Gastroesophageal sphincter (tissue), 4 donors: ENCODE measurements around the gene CD300LG. TPM values are rescaled to one million over a fixed set of nuclear protein-coding genes. Genes with fewer than 3 reads are reported as not detected.

ENCODE experiments used
- ATAC-seq: fragments of 150-250 bp; one replicate; pipeline ENCODE4 v1.9.1; 2016; ENCODE audit warnings: mild to moderate bottlenecking, moderate library complexity
- H3K27ac ChIP-seq, 4 donors: fragments of 200-600 bp; sonication (generic) in 3 of 4; 1 replicate in 3 of 4; 2 replicates in 1 of 4; pipeline ENCODE4 v1.5.1; 2016 to 2019
- H3K27me3 ChIP-seq: fragments of 200-600 bp; sonication (generic); one replicate; pipeline ENCODE4 v1.5.1; 2019
- H3K36me3 ChIP-seq, 2 donors: fragments of 200-600 bp; sonication (generic); one replicate each; pipeline ENCODE4 v1.5.1; 2019; ENCODE audit warnings: control low read depth in 1 of 2
- H3K4me1 ChIP-seq, 3 donors: fragments of 200-600 bp; sonication (generic); 1 replicate in 2 of 3; 2 replicates in 1 of 3; pipeline ENCODE4 v1.5.1; 2016 to 2019; ENCODE audit warnings: control low read depth in 2 of 3
- H3K4me3 ChIP-seq, 2 donors: fragments of 200-600 bp; sonication (generic); one replicate each; pipeline ENCODE4 v1.5.1; 2019; ENCODE audit warnings: mild to moderate bottlenecking in 1 of 2, moderate library complexity in 1 of 2
- H3K9me3 ChIP-seq, 3 donors: fragments of 200-600 bp; sonication (generic); one replicate each; pipeline ENCODE4 v1.5.1; 2017 to 2019; ENCODE audit warnings: control low read depth in 2 of 3
- CTCF ChIP-seq, 4 experiments: fragments of 200-600 bp in 2 of 4; fragments of 450-650 bp in 2 of 4; sonication (generic) in 1 of 4; IDR thresholded peaks; one replicate each; pipeline ENCODE4 v1.5.1; 2017 to 2019; ENCODE audit warnings: antibody characterized with exemption in 4 of 4, mild to moderate bottlenecking in 2 of 4, moderate library complexity in 2 of 4
- EP300 ChIP-seq: sonication (generic); formaldehyde crosslinking; IDR thresholded peaks from one replicate; pipeline ENCODE4 v1.6.1; 2017; ENCODE audit warnings: antibody characterized with exemption, mild to moderate bottlenecking
- POLR2A ChIP-seq, 2 donors: fragments of 450-650 bp; IDR thresholded peaks; one replicate each; pipeline ENCODE4 v1.6.1; 2017; ENCODE audit warnings: antibody characterized with exemption in 2 of 2, mild to moderate bottlenecking in 2 of 2, moderate library complexity in 1 of 2
- POLR2AphosphoS5 ChIP-seq: sonication (generic); formaldehyde crosslinking; IDR thresholded peaks from one replicate; pipeline ENCODE4 v1.6.1; 2017; ENCODE audit warnings: antibody characterized with exemption
- WGBS, 2 donors: methylation state at CpG; one replicate each; pipeline ENCODE4 v1.1.5; 2018; ENCODE audit warnings: low coverage in 1 of 2; 5-methylcytosine and 5-hydroxymethylcytosine counted together
- total RNA-seq, 4 donors: library from RNA; depleted of rRNA; stranded (reverse); fragments of >200 nt; gene quantifications; one replicate each; pipeline ENCODE4 v1.1.0, GENCODE V29; 2016

The CD300LG gene
- total RNA-seq, 4 donors from 2014 or later: 1.6 to 16.2 (median 3.7) TPM

- Histone ChIP-seq H3K9me3 (no peaks in the 10 kb centered on the region), H3K36me3 (peaks cover 0 to 76% of the 10 kb centered on the region in 2 donors), H3K4me1 (no peaks in the 10 kb centered on the region), H3K27ac (no peak overlapping the region), H3K27me3 (no peaks in the 10 kb centered on the region), H3K4me3 (no peak overlapping the region)
- no peak for ATAC-seq
- TF ChIP-seq POLR2AphosphoS5 (no peak), EP300 (no peak), CTCF (IDR thresholded peaks at IDR 0.05) (no peak), POLR2A (IDR thresholded peaks at IDR 0.05) (no peak)
Measured at GRCh38 chr17:43805117-43805516, 41.9 kb upstream of the CD300LG start.

- Histone ChIP-seq H3K27me3 (no peaks in the 10 kb centered on the region), H3K36me3 (peaks cover 0 to 76% of the 10 kb centered on the region in 2 donors), H3K4me3 (no peak overlapping the region), H3K27ac (no peak overlapping the region), H3K9me3 (no peaks in the 10 kb centered on the region), H3K4me1 (no peaks in the 10 kb centered on the region)
- WGBS, 2 donors: 82 to 93% methylated on average over 3 of the region's 4 CpGs
- TF ChIP-seq CTCF (IDR thresholded peaks at IDR 0.05) (no peak), EP300 (no peak), POLR2A (IDR thresholded peaks at IDR 0.05) (no peak), POLR2AphosphoS5 (no peak)
- ATAC-seq: no peak
Measured at GRCh38 chr17:43808076-43808475, 38.9 kb upstream of the CD300LG start.

GRCh38 chr17:43809121-43809520, 37.9 kb upstream of the CD300LG start:
- ATAC-seq: no peak
- no peaks in the 10 kb centered on the region for H3K9me3 ChIP-seq
- no peaks in the 10 kb centered on the region for H3K4me1 ChIP-seq
- no peaks in the 10 kb centered on the region for H3K27me3 ChIP-seq
- peaks cover 0 to 76% of the 10 kb centered on the region in 2 donors for H3K36me3 ChIP-seq
- TF ChIP-seq POLR2A (IDR thresholded peaks at IDR 0.05) (no peak), CTCF (IDR thresholded peaks at IDR 0.05) (no peak), EP300 (no peak), POLR2AphosphoS5 (no peak)
- WGBS, 2 donors: 82 to 89% methylated on average over 4 to 5 of the region's 5 CpGs
- no peak overlapping the region for H3K4me3 ChIP-seq
- no peak overlapping the region for H3K27ac ChIP-seq

GRCh38 chr17:43810226-43810715, 36.7 kb upstream of the CD300LG start:
- Histone ChIP-seq H3K4me1 (no peaks in the 10 kb centered on the region), H3K4me3 (no peak overlapping the region), H3K36me3 (peaks cover 0 to 78% of the 10 kb centered on the region in 2 donors), H3K9me3 (no peaks in the 10 kb centered on the region), H3K27ac (no peak overlapping the region), H3K27me3 (no peaks in the 10 kb centered on the region)
- no peak for TF ChIP-seq POLR2A (IDR thresholded peaks at IDR 0.05)
- TF ChIP-seq CTCF (IDR thresholded peaks at IDR 0.05): no peak
- TF ChIP-seq EP300: no peak
- no peak for TF ChIP-seq POLR2AphosphoS5
- WGBS, 2 donors: 29 to 100% methylated on average over 1 of the region's 4 CpGs
- ATAC-seq: no peak

- Histone ChIP-seq H3K9me3 (no peaks in the 10 kb centered on the region), H3K36me3 (peaks cover 0 to 80% of the 10 kb centered on the region in 2 donors), H3K4me1 (no peaks in the 10 kb centered on the region), H3K27me3 (no peaks in the 10 kb centered on the region), H3K27ac (no peak overlapping the region), H3K4me3 (no peak overlapping the region)
- 84 to 94% methylated on average over 5 of the region's 5 CpGs for WGBS, 2 donors
- ATAC-seq: no peak
- TF ChIP-seq EP300: no peak
- no peak for TF ChIP-seq POLR2AphosphoS5
- no peak for TF ChIP-seq CTCF (IDR thresholded peaks at IDR 0.05)
- TF ChIP-seq POLR2A (IDR thresholded peaks at IDR 0.05): no peak
Measured at GRCh38 chr17:43810823-43811222, 36.2 kb upstream of the CD300LG start.
